Suprapubic skin (tissue), 4 donors: Measurements from ENCODE around the gene LYAR.

Experiments
- CTCF ChIP-seq, 2 donors: fragments of 200-600 bp in 1 of 2; fragments of 450-650 bp in 1 of 2; sonication (generic) in 1 of 2; IDR thresholded peaks; one replicate each; pipeline ENCODE4 v1.5.1; 2016 to 2019; ENCODE audit warnings: antibody characterized with exemption in 2 of 2, mild to moderate bottlenecking in 1 of 2, moderate library complexity in 1 of 2
- POLR2A ChIP-seq, 2 donors: fragments of 450-650 bp; IDR thresholded peaks; one replicate each; pipeline ENCODE4 v1.6.1; 2017; ENCODE audit warnings: antibody characterized with exemption in 2 of 2, mild to moderate bottlenecking in 2 of 2, moderate library complexity in 2 of 2
- POLR2AphosphoS5 ChIP-seq, 3 donors: sonication (generic); formaldehyde crosslinking; IDR thresholded peaks; one replicate each; pipeline ENCODE4 v1.6.1; 2017; ENCODE audit warnings: antibody characterized with exemption in 3 of 3

GRCh38 chr4:4270529-4270928 is 19.4 kb downstream of the LYAR start:
- TF ChIP-seq CTCF (IDR thresholded peaks at IDR 0.05) = no peak
- no peak for TF ChIP-seq POLR2AphosphoS5 (IDR thresholded peaks at IDR 0.05)
- TF ChIP-seq POLR2A (IDR thresholded peaks at IDR 0.05) = no peak
